GM10266 (cell line): ENCODE results near the gene ATP2C2.

ENCODE experiments used
- DNase-seq: peaks from one replicate; pipeline ENCODE4 v3.0.0; 2012; ENCODE audit errors: extremely low spot score
- TF ChIP-seq, protein P1 (sequence below): IDR thresholded peaks from 2 replicates; pipeline ENCODE4 v1.5.1; 2012; ENCODE audit warnings: mild to moderate bottlenecking, low read depth; ENCODE audit not compliant: control insufficient read depth, insufficient read depth; ENCODE audit errors: missing control alignments

ATP2C2 gene

DNA sequence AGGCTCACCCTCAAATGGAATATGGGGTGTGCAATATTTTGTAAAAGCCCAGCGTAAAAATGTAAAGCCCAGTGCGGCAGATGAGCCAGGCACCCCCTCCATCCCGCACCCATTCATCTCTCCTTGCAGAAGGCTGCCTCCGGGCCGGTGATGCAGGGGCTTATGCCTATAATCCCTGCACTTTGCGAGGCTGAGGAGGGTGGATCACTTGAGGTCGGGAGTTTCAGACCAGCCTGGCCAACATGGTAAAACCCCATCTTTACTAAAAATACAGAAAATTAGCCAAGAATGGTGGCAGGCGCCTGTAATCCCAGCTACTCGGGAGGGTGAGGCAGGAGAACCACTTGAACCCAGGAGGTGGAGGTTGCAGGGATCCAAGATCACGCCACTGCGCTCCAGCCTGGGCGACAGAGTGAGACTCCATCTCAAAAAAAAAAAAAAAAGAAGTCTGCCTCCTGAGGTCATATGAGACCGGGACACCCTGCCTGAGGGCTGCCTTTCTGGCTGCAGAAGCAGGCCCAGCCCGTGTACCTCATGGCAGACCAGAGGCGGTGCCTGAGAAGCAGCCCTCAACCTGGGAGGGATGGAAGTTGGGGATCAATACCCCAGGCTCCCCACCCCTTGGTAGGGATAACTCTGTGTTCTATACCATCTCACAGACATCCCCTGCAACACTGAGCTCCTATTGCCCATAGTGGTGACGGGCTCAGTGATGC lies 17.5 kb upstream of the ATP2C2 start:
- TF ChIP-seq, protein P1, sequence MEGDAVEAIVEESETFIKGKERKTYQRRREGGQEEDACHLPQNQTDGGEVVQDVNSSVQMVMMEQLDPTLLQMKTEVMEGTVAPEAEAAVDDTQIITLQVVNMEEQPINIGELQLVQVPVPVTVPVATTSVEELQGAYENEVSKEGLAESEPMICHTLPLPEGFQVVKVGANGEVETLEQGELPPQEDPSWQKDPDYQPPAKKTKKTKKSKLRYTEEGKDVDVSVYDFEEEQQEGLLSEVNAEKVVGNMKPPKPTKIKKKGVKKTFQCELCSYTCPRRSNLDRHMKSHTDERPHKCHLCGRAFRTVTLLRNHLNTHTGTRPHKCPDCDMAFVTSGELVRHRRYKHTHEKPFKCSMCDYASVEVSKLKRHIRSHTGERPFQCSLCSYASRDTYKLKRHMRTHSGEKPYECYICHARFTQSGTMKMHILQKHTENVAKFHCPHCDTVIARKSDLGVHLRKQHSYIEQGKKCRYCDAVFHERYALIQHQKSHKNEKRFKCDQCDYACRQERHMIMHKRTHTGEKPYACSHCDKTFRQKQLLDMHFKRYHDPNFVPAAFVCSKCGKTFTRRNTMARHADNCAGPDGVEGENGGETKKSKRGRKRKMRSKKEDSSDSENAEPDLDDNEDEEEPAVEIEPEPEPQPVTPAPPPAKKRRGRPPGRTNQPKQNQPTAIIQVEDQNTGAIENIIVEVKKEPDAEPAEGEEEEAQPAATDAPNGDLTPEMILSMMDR = no peak
- DNase-seq = no peak

DNA sequence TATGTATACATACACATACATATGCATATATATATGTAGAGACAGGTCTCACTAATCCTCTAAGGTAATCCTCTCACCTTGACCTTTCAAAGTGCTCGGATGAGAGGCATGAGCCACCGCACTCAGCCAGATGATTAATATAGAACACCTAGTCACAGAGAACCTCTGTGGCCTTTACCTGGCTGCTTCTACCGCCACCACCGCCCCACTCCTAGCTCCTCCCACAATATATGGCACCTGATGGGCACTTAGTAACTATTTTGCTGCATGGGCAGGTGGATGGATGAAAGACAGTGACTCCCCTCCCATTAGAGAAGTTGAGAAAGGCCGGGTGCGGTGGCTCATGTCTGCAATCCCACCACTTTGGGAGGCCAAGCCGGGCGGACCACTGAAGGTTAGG lies 16.7 kb upstream of the ATP2C2 start:
- DNase-seq = no peak
- TF ChIP-seq, protein P1 = no peak

DNA sequence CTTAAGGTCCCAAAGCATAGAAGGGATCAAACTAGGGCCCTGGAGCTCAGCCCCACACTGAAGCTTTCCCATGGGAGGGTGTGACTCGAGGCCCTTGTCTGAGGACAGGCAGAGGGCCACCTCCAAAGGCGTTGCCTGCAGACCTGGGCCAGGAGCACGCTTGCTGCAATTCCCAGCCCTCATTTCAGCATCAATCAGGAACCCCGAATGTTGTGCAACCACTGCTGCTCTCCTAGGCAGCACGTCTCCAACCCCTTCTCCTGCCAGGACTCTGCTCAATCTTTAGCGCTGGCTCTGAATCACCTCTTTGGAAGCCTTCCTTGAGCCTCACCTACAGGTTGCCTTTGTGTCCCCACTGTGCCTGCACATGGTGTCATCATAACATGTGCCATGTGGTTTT lies 14.0 kb upstream of the ATP2C2 start:
- DNase-seq = no peak
- TF ChIP-seq, protein P1 = no peak

DNA sequence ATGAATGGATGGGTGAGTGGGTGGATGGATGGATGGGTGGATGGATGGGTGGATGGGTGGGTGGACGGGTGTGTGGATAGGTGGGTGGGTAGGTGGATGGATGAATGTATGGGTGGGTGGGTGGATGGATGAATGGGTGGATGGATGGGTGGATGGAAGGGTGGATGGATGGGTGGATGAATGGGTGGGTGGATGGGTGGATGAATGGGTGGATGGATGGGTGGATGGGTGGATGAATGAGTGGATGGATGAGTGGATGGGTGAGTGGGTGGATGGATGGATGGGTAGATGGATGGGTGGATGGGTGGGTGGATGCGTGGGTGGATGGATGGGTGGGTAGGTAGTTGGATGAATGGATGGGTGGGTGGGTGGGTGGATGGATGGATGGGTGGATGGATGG lies 13.2 kb upstream of the ATP2C2 start:
- no peak for DNase-seq
- TF ChIP-seq, protein P1 = no peak

DNA sequence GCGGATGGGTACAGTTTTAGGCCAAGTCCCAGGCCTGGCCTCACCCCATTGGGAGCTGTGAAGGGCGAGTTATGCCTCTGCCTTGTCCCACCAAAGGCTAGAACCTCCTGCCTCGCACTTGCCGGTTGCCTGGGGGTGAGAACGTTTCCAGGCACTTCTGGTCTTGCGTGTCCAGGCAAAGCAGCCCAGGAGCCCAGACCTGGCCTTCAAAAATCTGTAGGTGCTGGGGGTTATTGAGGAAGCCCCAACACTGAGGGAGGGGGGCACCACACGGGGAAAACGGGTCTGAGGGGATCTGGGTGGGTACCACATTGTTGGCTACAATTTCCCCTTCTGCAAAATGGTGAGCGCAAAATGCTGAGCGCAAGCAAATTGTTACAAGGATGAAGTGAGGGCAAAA lies 12.2 kb upstream of the ATP2C2 start:
- TF ChIP-seq, protein P1 = no peak
- DNase-seq = no peak

DNA sequence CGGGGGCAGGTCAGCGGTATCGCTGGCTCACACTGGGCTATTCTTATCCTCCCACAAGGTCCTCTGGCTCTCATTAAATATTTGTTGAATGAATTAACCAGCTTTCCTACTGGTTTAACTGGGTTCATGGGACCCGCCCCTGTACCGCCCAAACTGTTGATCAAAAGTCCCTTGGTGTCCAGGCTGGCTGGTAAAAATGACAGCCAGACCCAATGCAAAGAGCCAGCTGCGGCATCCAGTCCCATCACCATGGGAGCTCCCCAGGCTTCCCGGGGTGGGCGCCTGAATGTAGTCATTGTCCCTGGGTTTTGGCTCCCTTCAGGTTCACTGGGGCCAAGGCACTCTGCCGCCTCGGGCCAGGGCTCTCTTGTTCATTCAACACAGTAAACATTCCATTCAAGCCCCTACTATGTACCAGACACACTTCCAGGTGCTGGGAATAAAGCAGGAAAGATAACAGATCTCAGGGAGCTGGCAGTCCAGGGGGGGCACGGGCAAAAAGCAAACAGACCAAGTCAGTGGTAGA lies 11.7 kb upstream of the ATP2C2 start:
- TF ChIP-seq, protein P1 = no peak
- DNase-seq = no peak

DNA sequence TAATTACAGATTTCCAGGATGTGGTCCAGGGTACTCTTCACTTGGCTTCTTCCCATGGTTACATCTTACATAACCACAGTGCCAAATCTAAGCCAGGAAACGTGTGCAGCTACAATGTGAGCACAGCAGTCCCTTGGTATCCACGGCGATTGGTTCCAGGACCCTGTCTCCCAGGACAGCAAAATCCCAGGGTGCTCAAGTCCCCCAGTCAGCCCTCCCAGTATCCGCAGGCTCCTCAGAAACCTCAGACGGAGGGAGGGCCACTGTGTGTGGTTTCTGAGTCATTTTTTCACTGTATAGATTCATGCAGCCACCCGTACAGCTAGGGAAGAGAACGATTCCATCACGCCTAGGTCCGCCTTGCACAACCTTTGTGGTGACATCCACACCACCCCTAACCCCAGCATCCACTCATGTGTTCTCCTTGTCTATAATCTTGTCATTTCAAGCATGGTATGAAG lies 11.1 kb upstream of the ATP2C2 start:
- TF ChIP-seq, protein P1 = no peak
- DNase-seq = no peak
